Islet of Langerhans (tissue), 1 donor: ENCODE measurements around the gene FOXL2.
"Not testable (repeated sequence)": the region's sequence is repeated elsewhere in the genome, so short reads cannot be mapped to it uniquely, and the experiment has no call there.

Experiments
- FAIRE-seq: peaks from one replicate; lab custom pipeline; 2011; peaks lifted over from hg19 to GRCh38; lab: Jason Lieb, UNC

FOXL2 gene

GRCh38 chr3:138933068-138933668, 13.8 kb downstream of the FOXL2 start:
- no peak for FAIRE-seq

DNA sequence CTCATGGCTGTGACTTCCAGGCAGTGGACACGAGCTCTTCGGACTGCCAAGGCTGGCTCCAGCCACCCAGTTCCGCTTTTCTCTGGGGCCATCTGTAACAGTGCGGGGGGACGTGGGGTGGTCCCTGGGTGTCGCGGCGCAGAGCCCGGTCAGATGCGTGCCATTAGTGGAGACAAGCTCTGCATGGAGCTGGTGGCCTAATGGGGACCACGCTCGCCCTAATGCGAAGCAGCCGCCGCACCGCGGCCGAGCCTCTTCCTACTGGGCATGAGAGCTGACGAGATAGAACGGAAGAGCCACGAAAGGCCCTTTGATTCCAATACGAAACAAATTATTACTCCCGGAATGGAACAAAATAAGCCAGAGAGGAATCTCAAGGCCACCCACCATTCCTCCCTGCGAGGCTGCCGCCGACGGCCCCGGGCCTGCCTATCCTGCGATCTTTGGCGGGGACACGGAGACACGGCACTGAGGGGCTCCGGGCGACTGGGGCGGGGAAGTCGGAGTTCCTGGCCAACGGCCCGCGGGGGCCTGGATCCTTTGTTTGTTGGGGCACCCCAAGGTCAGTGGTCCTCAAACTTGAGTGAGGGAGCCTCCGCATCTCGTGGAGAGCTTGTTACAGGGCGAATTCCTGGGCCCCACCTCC, 18.1 kb downstream of the FOXL2 start:
- FAIRE-seq = no peak

DNA sequence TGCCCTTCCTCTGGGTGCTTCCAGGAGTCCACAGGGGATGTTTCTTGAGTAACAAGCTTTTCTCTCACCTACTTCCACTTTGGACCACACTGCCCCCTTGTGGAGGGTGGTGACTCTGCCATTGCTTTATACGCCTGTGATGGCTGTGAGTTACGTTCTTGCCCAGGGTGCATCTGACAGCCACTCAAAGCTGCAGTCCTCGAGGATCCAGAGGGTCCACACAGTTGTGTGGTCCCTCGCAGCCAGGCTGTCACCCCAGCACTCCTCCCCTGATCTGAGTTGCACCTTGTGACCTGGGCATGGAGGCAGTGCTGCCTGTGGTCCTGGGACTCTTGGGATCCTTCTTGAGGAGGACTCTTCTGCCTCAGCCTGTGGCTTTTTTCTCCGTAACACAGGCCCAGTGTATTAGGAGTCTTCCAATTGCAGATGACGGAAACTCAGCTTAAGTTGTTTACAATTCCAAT, 23.4 kb downstream of the FOXL2 start:
- no peak for FAIRE-seq

DNA sequence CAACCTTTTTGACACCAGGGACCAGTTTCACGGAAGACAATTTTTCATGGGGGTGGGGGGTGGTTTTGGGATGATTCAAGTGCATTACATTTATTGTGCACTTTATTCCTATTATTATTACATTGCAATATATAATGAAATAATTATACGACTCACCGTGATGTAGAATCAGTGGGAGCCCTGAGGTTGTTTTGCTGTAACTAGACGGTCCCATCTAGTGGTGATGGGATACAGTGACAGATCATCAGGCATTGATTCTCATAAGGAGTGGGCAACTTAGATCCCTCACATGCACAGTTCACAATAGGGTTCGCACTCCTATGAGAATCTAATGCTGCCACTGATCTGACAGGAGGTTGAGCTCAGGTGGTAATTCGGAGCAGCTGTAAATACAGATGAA, 24.5 kb downstream of the FOXL2 start:
- FAIRE-seq = not testable (repeated sequence)

- no peak for FAIRE-seq
These were observed 25.3 kb downstream of the FOXL2 start for GRCh38 chr3:138921316-138922292.

DNA sequence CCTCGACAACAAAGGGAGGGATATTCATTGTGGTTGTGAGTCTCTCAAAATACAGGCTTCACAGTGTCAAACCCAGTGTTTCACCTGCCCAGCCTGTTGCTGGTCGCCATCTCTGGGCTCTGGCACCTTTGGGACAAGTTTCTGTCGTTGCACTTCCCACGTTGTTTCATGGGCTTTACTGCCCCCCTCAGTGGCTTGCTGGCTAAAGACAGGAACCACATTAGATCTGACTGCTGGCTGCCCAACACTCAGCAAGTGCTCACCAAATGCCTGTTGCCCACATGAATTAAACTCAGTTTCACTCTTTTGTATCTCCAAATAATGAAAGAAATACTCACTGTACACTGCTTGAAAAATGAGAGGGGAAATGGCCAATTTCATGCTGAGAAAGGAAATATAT, 27.6 kb downstream of the FOXL2 start:
- FAIRE-seq = no peak

GRCh38 chr3:138916824-138917223, 30.1 kb downstream of the FOXL2 start:
- no peak for FAIRE-seq

GRCh38 chr3:138915503-138916498, 31.1 kb downstream of the FOXL2 start:
- no peak for FAIRE-seq

DNA sequence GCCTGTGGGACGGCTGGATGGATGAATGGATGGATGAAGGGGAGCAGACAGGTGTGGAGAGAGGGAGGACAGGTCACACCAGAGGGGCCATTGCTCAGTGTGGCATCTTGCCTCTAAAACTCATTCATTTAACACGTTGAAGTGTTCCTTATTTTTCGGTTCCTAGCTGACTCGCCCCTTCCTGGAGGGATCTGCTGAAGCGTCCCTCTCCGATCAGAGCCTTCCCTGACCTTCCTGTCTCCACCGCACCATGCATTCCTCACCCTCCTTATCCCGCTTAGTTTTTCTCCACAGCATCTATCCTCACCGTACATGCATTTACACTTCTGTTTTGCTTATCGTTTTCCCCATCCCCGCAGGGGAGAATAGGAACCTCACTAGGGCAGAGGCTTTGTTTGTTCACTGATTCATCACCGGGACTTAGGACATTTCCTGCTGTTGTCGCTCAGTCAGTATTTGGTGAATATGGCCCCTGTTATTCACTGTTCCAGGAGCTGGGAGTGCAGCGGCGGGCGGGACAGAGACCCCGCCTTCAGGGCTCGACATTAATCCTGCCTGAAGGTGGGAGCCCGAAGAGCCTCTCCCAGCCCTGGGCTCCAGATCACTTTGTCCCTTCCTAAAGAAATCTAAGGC, 32.0 kb downstream of the FOXL2 start:
- no peak for FAIRE-seq

DNA sequence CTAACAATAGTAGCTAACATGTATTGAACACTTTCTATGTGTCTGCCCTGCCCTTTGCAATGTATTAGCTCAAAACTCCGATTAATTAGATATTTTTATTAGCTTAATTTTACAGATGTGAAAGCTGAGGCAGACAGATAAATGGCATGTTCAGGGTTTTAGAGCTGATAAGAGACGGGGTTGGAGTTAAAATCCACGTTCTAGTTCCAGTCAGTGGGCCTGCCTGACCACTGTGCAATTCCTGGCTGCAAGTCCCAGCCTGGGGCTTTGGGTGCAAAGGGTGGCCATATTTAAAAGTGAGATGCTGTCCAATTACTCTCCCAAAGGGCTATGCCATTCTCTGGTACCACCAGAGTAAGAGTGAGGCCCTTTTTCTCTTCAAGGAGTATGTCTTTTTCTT, 33.2 kb downstream of the FOXL2 start:
- FAIRE-seq = no peak

DNA sequence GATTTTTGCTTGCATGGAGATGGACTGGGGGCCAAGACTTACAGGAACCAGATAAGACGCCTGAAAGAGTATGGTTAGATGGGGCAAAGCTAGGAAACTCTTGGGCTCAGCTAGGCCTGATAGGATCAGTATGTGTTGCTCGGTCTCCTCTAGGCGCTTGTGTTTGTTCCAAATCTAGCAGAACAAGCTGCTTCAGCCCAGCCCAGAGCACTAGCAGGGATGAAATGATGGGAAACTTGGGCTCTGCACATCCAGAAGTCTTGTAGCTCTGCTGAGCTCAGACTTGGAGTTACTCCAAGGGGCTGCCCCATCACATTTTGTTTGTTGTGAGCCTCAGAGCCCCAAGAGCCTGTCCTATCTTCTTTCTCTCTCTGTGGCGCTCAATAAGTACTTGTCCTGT, 34.7 kb downstream of the FOXL2 start:
- FAIRE-seq = no peak

DNA sequence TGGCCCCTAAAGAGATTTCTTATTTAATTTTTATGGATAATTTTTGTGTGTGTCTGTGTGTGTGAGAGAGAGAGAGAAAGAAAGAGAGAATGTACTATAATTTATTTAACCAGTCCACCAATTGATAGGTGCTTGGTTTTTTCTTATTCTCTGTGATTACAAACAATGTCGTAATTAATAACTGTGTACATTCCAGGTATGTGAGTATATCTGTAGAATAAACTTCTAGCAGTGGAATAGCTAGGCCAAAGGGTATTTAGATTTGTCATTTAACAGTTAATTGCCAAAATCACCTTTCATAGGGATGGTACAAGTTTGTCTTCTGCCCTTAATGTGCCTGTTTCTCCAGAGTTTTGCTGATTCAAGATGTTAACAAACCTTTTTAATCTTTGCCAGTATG, 35.3 kb downstream of the FOXL2 start:
- no peak for FAIRE-seq

DNA sequence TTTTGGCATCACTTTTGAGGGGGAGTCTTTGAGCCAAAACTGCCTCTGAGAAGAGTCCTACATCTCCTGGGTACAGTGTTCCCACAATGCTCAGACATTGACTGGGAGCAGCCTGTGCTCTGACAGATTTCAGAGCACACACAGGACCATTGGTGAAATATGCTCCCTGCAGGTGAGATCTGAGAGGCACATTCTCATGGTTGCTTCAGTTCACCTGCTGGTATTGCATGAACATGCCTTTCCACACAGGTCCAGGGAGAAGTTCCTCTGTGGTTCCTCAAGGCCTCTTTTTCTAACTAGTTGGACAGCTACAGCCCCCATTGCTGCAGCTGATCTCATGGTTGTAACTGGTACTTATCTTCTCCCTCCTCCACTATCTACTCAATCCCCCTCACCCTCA, 37.0 kb downstream of the FOXL2 start:
- FAIRE-seq = no peak

DNA sequence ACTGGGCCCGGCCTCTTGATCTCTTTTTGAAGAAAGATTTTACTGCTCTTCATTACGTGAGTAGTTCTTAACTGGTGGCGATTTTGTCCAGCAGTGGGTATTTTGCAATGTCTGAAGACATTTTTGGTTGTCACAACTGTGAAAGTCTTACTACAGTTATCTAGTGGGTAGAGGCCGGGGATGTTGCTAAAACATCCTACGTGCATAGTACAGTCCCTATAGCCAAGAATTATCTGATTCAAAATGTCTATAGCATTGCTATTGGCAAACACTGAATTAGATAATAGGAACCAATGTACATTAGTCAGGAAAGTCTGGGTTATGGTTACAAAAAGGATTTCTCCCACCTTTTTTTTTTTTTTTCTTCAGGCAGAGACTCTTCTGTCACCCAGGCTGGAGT, 38.1 kb downstream of the FOXL2 start:
- FAIRE-seq = no peak

DNA sequence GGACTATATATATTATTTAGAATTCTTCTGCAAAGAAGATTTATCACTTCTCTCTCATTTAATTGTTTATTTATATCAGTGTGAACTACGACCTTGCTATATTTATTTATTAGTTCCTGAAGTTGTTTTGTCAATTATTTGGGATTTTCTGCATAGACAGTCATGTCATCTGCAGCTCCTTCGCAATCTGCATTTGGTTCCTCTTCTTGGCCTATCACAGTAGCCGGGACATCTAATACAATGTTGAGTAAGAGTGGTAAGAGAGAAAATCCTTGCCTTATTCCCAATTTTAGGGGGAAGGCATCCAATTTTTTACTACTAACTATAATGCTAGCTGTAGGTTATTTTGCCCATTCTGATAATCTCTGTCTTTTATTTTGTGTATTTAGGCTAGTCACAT, 39.4 kb downstream of the FOXL2 start:
- no peak for FAIRE-seq

- FAIRE-seq = no peak
These were observed 44.8 kb downstream of the FOXL2 start for GRCh38 chr3:138902171-138902570.

DNA sequence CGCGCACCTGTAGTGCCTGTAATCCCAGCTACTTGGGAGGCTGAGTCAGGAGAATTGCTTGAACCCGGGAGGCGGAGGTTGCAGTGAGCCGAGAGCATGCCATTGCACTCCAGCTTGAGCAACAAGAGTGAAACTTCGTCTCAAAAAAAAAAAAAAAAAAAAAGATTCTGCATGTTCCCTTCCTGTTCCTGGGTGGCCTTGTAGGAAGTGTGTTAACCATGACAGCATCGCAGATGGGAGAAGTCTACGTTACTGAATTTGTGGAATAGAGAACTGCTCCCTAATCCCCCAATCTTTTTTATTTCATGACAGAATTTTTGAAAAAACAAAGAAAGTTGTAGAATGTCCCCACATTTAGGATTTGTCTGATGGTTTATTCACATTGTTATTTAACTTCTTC, 45.4 kb downstream of the FOXL2 start:
- no peak for FAIRE-seq

GRCh38 chr3:138899351-138899991, 47.5 kb downstream of the FOXL2 start:
- FAIRE-seq = no peak

GRCh38 chr3:138898708-138899107, 48.2 kb downstream of the FOXL2 start:
- no peak for FAIRE-seq

DNA sequence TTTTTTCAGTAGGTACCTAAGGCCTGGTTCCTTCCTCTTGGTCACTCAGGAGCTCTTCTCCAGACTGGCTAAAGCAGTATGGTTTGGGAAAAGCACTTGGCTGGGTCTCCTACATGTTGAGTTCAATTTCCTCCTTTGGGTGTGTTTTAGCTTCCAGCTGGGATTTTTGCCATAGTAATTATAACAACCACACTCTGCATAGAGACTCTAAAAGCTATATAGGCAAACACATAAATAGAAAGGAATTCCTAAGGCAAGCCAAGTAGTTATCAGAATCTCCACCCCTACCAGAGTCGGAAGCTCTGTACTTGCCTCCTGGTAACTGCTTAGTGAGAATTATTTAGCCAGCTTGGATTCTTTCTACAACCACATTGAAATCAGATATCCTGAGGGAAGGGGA, 48.6 kb downstream of the FOXL2 start:
- no peak for FAIRE-seq
